ENCODE data around the gene IVNS1ABP.

DNA sequence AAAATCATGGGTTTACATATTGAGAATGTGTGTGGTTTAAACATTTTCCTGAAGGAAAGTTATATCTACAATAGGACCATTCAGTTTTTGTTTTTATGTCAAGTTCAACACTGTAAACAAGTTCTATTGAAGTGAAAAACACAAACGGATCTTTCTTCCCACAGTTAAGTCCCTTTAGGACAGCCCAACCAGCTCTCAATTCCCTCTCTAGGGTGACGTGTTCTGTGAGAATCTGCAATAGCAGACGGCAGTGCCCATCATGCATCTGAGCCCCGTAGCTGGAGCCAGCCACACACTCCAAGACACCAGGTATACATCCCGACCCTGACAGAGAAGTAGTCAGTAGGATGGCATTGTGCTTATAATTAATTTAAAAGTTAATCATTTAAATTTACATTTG is 26.3 kb upstream of the IVNS1ABP start:
- TF ChIP-seq, protein P1, sequence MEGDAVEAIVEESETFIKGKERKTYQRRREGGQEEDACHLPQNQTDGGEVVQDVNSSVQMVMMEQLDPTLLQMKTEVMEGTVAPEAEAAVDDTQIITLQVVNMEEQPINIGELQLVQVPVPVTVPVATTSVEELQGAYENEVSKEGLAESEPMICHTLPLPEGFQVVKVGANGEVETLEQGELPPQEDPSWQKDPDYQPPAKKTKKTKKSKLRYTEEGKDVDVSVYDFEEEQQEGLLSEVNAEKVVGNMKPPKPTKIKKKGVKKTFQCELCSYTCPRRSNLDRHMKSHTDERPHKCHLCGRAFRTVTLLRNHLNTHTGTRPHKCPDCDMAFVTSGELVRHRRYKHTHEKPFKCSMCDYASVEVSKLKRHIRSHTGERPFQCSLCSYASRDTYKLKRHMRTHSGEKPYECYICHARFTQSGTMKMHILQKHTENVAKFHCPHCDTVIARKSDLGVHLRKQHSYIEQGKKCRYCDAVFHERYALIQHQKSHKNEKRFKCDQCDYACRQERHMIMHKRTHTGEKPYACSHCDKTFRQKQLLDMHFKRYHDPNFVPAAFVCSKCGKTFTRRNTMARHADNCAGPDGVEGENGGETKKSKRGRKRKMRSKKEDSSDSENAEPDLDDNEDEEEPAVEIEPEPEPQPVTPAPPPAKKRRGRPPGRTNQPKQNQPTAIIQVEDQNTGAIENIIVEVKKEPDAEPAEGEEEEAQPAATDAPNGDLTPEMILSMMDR (IDR thresholded peaks at IDR 0.05) = no peak
- no peak for TF ChIP-seq GATA3 (IDR thresholded peaks at IDR 0.05; ENCODE audit: borderline replicate concordance)
- TF ChIP-seq, protein P2, sequence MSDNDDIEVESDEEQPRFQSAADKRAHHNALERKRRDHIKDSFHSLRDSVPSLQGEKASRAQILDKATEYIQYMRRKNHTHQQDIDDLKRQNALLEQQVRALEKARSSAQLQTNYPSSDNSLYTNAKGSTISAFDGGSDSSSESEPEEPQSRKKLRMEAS (IDR thresholded peaks at IDR 0.05) = no peak
- TF ChIP-seq POLR2A (IDR thresholded peaks at IDR 0.05; ENCODE audit: low read length) = no peak
- no peak for TF ChIP-seq CEBPB (IDR thresholded peaks at IDR 0.05)
- no peak for TF ChIP-seq SMC3 (IDR thresholded peaks at IDR 0.05)
- no peak for TF ChIP-seq EP300 (IDR thresholded peaks at IDR 0.05)
- TF ChIP-seq MYC (IDR thresholded peaks at IDR 0.05; ENCODE audit: borderline replicate concordance, low read length) = no peak
- TF ChIP-seq CHD4 (IDR thresholded peaks at IDR 0.05; ENCODE audit: borderline replicate concordance) = no peak
